Neural progenitor cell (in vitro differentiated cells): ENCODE results near the gene DNAJC8.

ENCODE experiments used
- CTCF ChIP-seq: fragments of 200-600 bp; sonication (generic); IDR thresholded peaks from 2 replicates; pipeline ENCODE4 v1.5.1; 2017; ENCODE audit warnings: antibody characterized with exemption, mild to moderate bottlenecking
- EZH2 ChIP-seq: fragments of 200-600 bp; sonication (generic); IDR thresholded peaks from 2 replicates; pipeline ENCODE4 v1.6.1; 2017; ENCODE audit warnings: antibody characterized with exemption, mild to moderate bottlenecking, moderate library complexity

- TF ChIP-seq CTCF (no peak), EZH2 (no peak)
These were observed 37.0 kb downstream of the DNAJC8 start for GRCh38 chr1:28195780-28196179.
